Activated CD4-positive, CD25-positive, alpha-beta regulatory T cell treated with anti-CD3 and anti-CD28 coated beads, Interleukin-2, amount 50 U/mL, for 72 hours (primary cell): ENCODE data around the gene KRT6C.
"Not testable (repeated sequence)": the region's sequence is repeated elsewhere in the genome, so short reads cannot be mapped to it uniquely, and the experiment has no call there.

Source experiments
- DNase-seq: peaks from one replicate; pipeline ENCODE4 v3.0.0; 2021

The KRT6C gene

GRCh38 chr12:52473768-52474167 lies at the start of gene KRT6C:
TSS of gene KRT6C (minus strand) at chr12:52473805. CDS start at chr12:52473737, 68 bp downstream.
- no peak for DNase-seq

GRCh38 chr12:52522346-52523011 lies 48.9 kb upstream of the KRT6C start:
- DNase-seq: no peak

GRCh38 chr12:52521568-52522266 lies 48.1 kb upstream of the KRT6C start:
- no peak for DNase-seq

- no peak for DNase-seq
Measured at GRCh38 chr12:52521175-52521567, 47.6 kb upstream of the KRT6C start.

- no peak for DNase-seq
Measured at GRCh38 chr12:52519826-52520662, 46.4 kb upstream of the KRT6C start, which contains the start of gene KRT5. TSS of gene KRT5 (minus strand) at chr12:52520394. CDS start at chr12:52520296, 98 bp downstream.

GRCh38 chr12:52519387-52519703 lies 45.7 kb upstream of the KRT6C start:
- no peak for DNase-seq

GRCh38 chr12:52518574-52519386 lies 45.2 kb upstream of the KRT6C start:
- no peak for DNase-seq

- DNase-seq: no peak
Measured at GRCh38 chr12:52517888-52518287, 44.3 kb upstream of the KRT6C start.

GRCh38 chr12:52517005-52517835 lies 43.6 kb upstream of the KRT6C start:
- DNase-seq: no peak

GRCh38 chr12:52515927-52516831 lies 42.6 kb upstream of the KRT6C start:
- DNase-seq: no peak

- no peak for DNase-seq
Measured at GRCh38 chr12:52515319-52515646, 41.7 kb upstream of the KRT6C start.

GRCh38 chr12:52514471-52515318 lies 41.1 kb upstream of the KRT6C start:
- no peak for DNase-seq

GRCh38 chr12:52513736-52514135 lies 40.1 kb upstream of the KRT6C start:
- no peak for DNase-seq

- DNase-seq: no peak
Measured at GRCh38 chr12:52508211-52508610, 34.6 kb upstream of the KRT6C start.

GRCh38 chr12:52506858-52507715 lies 33.5 kb upstream of the KRT6C start:
- DNase-seq: no peak

- DNase-seq: no peak
Measured at GRCh38 chr12:52502877-52503276, 29.3 kb upstream of the KRT6C start.

GRCh38 chr12:52501490-52501889 lies 27.9 kb upstream of the KRT6C start:
- DNase-seq: no peak

- DNase-seq: not testable (repeated sequence)
Measured at GRCh38 chr12:52500574-52500973, 27.0 kb upstream of the KRT6C start.
